Measurements from ENCODE around the gene GNAO1.

Gene GNAO1

DNA sequence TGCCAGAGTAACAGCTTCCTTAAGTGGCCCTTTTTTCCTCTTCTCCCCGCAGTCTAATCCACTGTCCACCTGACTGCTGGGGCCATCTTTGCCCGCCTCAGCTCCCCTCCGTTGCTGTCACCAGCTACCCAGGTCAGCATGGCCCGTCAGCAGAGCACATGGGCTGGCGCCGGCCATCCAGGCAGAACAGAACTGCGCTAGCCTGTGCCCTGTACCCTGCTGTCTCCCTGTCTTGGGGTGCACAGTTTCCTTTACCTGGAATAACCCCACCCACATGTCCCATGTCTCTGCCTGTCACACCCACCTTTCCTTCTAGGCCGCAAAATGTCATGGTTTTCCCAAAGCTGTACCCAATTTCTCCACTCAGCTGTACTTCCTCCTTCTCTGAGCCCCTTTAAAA, 55.7 kb downstream of the GNAO1 start:
- Histone ChIP-seq H3K27me3 (replicated peaks; ENCODE audit: control insufficient read depth, insufficient read depth, low read length) (no peaks in the 10 kb centered on the region; the same call in 1 of the 2 replicates), H3K4me3 (replicated peaks; ENCODE audit: low read depth, low read length) (no peak overlapping the region), H3K36me3 (ENCODE audit: control insufficient read depth, insufficient read depth, low read length) (no peaks in the 10 kb centered on the region)
- no peak for DNase-seq (ENCODE audit: extremely low read depth, insufficient read length)
- TF ChIP-seq, protein P1, sequence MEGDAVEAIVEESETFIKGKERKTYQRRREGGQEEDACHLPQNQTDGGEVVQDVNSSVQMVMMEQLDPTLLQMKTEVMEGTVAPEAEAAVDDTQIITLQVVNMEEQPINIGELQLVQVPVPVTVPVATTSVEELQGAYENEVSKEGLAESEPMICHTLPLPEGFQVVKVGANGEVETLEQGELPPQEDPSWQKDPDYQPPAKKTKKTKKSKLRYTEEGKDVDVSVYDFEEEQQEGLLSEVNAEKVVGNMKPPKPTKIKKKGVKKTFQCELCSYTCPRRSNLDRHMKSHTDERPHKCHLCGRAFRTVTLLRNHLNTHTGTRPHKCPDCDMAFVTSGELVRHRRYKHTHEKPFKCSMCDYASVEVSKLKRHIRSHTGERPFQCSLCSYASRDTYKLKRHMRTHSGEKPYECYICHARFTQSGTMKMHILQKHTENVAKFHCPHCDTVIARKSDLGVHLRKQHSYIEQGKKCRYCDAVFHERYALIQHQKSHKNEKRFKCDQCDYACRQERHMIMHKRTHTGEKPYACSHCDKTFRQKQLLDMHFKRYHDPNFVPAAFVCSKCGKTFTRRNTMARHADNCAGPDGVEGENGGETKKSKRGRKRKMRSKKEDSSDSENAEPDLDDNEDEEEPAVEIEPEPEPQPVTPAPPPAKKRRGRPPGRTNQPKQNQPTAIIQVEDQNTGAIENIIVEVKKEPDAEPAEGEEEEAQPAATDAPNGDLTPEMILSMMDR (IDR thresholded peaks at IDR 0.05; ENCODE audit: insufficient read depth, low read length, poor library complexity, severe bottlenecking), result no peak

DNA sequence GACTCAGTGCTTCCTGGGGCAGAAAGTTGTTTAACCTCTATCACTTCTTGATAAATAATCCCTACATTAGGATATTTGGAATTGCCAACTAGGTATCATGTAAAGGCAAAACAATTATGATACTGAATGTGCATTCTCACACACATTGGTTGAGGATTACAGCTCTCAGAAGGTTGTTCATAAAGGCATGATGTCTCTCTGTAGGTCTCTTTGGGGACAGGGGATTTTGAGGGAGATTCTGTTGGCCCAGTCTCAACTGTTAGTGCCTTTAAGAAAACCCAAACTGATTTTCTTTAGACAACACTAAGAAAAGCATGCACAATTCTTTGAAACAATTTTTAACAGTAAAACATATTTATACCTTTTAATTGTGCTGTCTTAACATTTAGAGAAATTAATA, 56.5 kb downstream of the GNAO1 start:
- H3K36me3 ChIP-seq (ENCODE audit: control insufficient read depth, insufficient read depth, low read length), result no peaks in the 10 kb centered on the region
- H3K27me3 ChIP-seq (replicated peaks; ENCODE audit: control insufficient read depth, insufficient read depth, low read length), result no peaks in the 10 kb centered on the region; the same call in 1 of the 2 replicates
- H3K4me3 ChIP-seq (replicated peaks; ENCODE audit: low read depth, low read length), result no peak overlapping the region
- no peak for DNase-seq (ENCODE audit: extremely low read depth, insufficient read length)
- TF ChIP-seq, protein P1 (IDR thresholded peaks at IDR 0.05; ENCODE audit: insufficient read depth, low read length, poor library complexity, severe bottlenecking), result no peak

DNA sequence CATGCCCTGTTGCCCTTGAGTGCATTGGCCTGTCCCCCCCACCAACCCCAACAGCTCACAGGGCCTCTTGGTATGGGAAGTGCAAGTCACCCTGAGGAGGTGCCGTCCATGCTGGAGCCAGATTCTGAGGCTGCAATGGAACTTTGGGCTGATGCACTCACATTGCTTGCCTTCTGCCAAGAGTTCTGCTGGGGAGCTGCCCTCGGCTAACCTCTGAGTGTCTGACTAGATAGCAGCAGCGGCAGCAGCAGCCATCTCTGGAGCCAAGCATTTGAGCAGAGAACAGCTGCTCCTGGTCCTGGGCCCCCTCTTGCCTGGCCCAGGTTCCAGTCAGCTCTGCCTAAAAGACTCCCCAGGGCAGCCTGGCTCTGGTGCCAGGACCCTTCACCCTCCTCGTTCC, 61.5 kb downstream of the GNAO1 start:
- Histone ChIP-seq H3K4me3 (replicated peaks; ENCODE audit: low read depth, low read length) (no peak overlapping the region), H3K36me3 (ENCODE audit: control insufficient read depth, insufficient read depth, low read length) (no peaks in the 10 kb centered on the region), H3K27me3 (replicated peaks; ENCODE audit: control insufficient read depth, insufficient read depth, low read length) (peaks cover 2% of the 10 kb centered on the region)
- DNase-seq (ENCODE audit: extremely low read depth, insufficient read length), result no peak
- TF ChIP-seq, protein P1 (IDR thresholded peaks at IDR 0.05; ENCODE audit: insufficient read depth, low read length, poor library complexity, severe bottlenecking), result no peak

DNA sequence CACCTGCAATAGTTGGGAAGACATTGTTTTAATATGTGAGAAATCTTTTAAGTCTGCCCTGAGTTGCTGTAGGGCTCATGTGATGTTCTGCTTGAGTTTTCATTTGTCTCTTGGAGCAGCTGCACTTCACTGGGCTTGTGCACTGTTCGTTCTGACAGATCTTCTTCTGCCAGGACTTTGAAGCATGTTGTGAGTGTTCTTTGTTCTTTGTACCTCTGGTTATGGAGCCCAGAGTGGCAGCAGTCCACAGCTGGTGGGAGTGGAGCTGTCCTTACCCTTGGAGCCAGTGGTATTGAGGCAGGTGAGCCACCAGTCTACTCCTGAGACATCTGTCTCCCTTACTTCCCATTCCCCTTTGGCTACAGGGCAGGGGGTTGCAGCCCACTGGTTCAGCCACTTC, 64.6 kb downstream of the GNAO1 start:
- no peak for DNase-seq (ENCODE audit: extremely low read depth, insufficient read length)
- Histone ChIP-seq H3K36me3 (ENCODE audit: control insufficient read depth, insufficient read depth, low read length) (no peaks in the 10 kb centered on the region), H3K4me3 (replicated peaks; ENCODE audit: low read depth, low read length) (no peak overlapping the region), H3K27me3 (replicated peaks; ENCODE audit: control insufficient read depth, insufficient read depth, low read length) (peaks cover 2% of the 10 kb centered on the region; the same call in 1 of the 2 replicates)
- TF ChIP-seq, protein P1 (IDR thresholded peaks at IDR 0.05; ENCODE audit: insufficient read depth, low read length, poor library complexity, severe bottlenecking), result no peak

DNA sequence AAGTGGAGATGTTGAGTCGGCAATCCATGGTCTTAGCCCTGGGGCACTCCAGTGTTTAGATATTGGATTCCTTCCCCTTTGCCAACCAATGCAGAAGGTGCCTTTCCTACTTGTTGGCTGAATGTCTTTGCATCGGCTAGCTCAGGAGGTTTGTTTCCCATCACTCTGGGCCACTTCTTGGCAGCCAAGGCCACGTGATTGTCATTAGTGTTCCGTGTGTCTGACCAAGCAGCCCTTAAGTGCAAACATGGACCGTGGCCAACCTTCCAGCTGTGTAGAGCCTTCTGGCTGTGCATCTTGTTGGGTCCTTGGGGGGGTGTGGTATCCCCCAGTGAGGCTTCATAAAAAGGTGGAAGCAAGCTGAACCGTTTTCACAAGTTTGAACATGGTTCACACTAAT, 66.0 kb downstream of the GNAO1 start:
- peaks cover 2% of the 10 kb centered on the region; the same call in 1 of the 2 replicates for H3K27me3 ChIP-seq (replicated peaks; ENCODE audit: control insufficient read depth, insufficient read depth, low read length)
- DNase-seq (ENCODE audit: extremely low read depth, insufficient read length), result no peak
- TF ChIP-seq, protein P1 (IDR thresholded peaks at IDR 0.05; ENCODE audit: insufficient read depth, low read length, poor library complexity, severe bottlenecking), result no peak
- H3K4me3 ChIP-seq (replicated peaks; ENCODE audit: low read depth, low read length), result no peak overlapping the region
- no peaks in the 10 kb centered on the region for H3K36me3 ChIP-seq (ENCODE audit: control insufficient read depth, insufficient read depth, low read length)

Data from GM06990 (cell line).